ENCODE results near the gene NTM.

DNA sequence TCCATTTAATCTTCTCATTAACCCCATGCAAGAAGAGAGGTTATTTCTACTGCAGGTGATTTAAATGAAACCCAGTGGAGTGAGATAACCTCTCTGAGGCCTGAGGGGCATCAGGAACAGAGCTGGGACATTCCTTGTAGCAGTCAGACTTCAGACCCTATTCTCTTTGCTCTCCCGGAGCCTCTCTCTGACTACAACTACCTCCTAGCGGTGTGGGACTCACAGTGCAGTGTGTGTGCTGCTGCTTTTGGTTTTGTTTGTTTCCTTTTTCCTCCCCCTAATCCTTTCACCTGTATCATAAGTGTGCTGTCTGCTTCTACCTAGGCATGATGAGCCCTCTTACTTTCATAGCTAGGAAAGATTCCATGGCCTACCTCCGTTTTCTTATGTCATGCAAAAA, 769.6 kb downstream of the NTM start:
- TF ChIP-seq, protein P1, sequence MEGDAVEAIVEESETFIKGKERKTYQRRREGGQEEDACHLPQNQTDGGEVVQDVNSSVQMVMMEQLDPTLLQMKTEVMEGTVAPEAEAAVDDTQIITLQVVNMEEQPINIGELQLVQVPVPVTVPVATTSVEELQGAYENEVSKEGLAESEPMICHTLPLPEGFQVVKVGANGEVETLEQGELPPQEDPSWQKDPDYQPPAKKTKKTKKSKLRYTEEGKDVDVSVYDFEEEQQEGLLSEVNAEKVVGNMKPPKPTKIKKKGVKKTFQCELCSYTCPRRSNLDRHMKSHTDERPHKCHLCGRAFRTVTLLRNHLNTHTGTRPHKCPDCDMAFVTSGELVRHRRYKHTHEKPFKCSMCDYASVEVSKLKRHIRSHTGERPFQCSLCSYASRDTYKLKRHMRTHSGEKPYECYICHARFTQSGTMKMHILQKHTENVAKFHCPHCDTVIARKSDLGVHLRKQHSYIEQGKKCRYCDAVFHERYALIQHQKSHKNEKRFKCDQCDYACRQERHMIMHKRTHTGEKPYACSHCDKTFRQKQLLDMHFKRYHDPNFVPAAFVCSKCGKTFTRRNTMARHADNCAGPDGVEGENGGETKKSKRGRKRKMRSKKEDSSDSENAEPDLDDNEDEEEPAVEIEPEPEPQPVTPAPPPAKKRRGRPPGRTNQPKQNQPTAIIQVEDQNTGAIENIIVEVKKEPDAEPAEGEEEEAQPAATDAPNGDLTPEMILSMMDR (IDR thresholded peaks at IDR 0.05; ENCODE audit: poor library complexity, severe bottlenecking): peak; percentile 9
- no peak for TF ChIP-seq EZH2 (IDR thresholded peaks at IDR 0.05; ENCODE audit: borderline replicate concordance, insufficient read depth, low read length, poor library complexity, severe bottlenecking)
- no peak for TF ChIP-seq EP300 (conservative IDR thresholded peaks at IDR 0.05; ENCODE audit: poor library complexity, severe bottlenecking)
- no peak for TF ChIP-seq POLR2AphosphoS5 (IDR thresholded peaks at IDR 0.05)
- TF ChIP-seq SMC3 (conservative IDR thresholded peaks at IDR 0.05; ENCODE audit: poor library complexity): no peak
- TF ChIP-seq, protein P2, sequence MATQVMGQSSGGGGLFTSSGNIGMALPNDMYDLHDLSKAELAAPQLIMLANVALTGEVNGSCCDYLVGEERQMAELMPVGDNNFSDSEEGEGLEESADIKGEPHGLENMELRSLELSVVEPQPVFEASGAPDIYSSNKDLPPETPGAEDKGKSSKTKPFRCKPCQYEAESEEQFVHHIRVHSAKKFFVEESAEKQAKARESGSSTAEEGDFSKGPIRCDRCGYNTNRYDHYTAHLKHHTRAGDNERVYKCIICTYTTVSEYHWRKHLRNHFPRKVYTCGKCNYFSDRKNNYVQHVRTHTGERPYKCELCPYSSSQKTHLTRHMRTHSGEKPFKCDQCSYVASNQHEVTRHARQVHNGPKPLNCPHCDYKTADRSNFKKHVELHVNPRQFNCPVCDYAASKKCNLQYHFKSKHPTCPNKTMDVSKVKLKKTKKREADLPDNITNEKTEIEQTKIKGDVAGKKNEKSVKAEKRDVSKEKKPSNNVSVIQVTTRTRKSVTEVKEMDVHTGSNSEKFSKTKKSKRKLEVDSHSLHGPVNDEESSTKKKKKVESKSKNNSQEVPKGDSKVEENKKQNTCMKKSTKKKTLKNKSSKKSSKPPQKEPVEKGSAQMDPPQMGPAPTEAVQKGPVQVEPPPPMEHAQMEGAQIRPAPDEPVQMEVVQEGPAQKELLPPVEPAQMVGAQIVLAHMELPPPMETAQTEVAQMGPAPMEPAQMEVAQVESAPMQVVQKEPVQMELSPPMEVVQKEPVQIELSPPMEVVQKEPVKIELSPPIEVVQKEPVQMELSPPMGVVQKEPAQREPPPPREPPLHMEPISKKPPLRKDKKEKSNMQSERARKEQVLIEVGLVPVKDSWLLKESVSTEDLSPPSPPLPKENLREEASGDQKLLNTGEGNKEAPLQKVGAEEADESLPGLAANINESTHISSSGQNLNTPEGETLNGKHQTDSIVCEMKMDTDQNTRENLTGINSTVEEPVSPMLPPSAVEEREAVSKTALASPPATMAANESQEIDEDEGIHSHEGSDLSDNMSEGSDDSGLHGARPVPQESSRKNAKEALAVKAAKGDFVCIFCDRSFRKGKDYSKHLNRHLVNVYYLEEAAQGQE (IDR thresholded peaks at IDR 0.05; ENCODE audit: borderline replicate concordance): no peak

Measured in neural cell (in vitro differentiated cells).